ENCODE results near the gene SLC26A2. TPM values are rescaled to one million over a fixed set of nuclear protein-coding genes. Genes with fewer than 3 reads are reported as not detected.

The SLC26A2 gene
- polyA plus RNA-seq, 3 donors: 1.8 to 2.9 (median 2.1) TPM

GRCh38 chr5:149995385-149996204 lies 35.0 kb downstream of the SLC26A2 start:
- 90 to 94% (median 93%) methylated on average over 14 of the region's 14 CpGs for WGBS, 3 donors
- no peak overlapping the region for H3K27ac ChIP-seq (ENCODE audit: low read depth, low read length)

GRCh38 chr5:149996205-149996890 lies 35.8 kb downstream of the SLC26A2 start:
- WGBS, 3 donors: 86 to 90% (median 88%) methylated on average over 6 of the region's 6 CpGs
- H3K27ac ChIP-seq (ENCODE audit: low read depth, low read length): no peak overlapping the region

- 97 to 100% (median 98%) methylated on average over 3 of the region's 3 CpGs for WGBS, 3 donors
- H3K27ac ChIP-seq (ENCODE audit: low read depth, low read length): no peak overlapping the region
Measured at GRCh38 chr5:149998281-149998680, 37.7 kb downstream of the SLC26A2 start.

GRCh38 chr5:149999359-149999758 lies 38.8 kb downstream of the SLC26A2 start:
- H3K27ac ChIP-seq (ENCODE audit: low read depth, low read length): no peak overlapping the region
- 69 to 79% (median 78%) methylated on average over 3 of the region's 3 CpGs for WGBS, 3 donors

GRCh38 chr5:149999866-150000255 lies 39.3 kb downstream of the SLC26A2 start:
- peak overlapping the region; percentile 4 for H3K27ac ChIP-seq (ENCODE audit: low read depth, low read length)
- 10 to 23% (median 22%) methylated on average over 7 of the region's 7 CpGs for WGBS, 3 donors

- peak within 1 kb of the TSS; percentile 4 for H3K27ac ChIP-seq (ENCODE audit: low read depth, low read length)
- 0% methylated on average over 67 to 72 of the region's 72 CpGs for WGBS, 3 donors
Measured at GRCh38 chr5:150000256-150000989, 39.9 kb downstream of the SLC26A2 start, which contains the start of the genes HMGXB3 and TIGD6. Gene HMGXB3, plus strand, starts transcription at chr5:150000739. Its CDS starts 4,114 bp downstream, at chr5:150004853. Gene TIGD6, minus strand, starts transcription at chr5:150000654. Its CDS starts 4,306 bp downstream, at chr5:149996348.

GRCh38 chr5:150000990-150001659 lies 40.6 kb downstream of the SLC26A2 start:
- WGBS, 3 donors: 0 to 1% (median 1%) methylated on average over 42 to 44 of the region's 44 CpGs
- H3K27ac ChIP-seq (ENCODE audit: low read depth, low read length): no peak overlapping the region

GRCh38 chr5:150001660-150002486 lies 41.3 kb downstream of the SLC26A2 start:
- H3K27ac ChIP-seq (ENCODE audit: low read depth, low read length): no peak overlapping the region
- 12 to 13% (median 12%) methylated on average over 8 of the region's 8 CpGs for WGBS, 3 donors

GRCh38 chr5:150006318-150006717 lies 45.8 kb downstream of the SLC26A2 start:
- WGBS, 3 donors: 83 to 92% (median 87%) methylated on average over 4 of the region's 4 CpGs

GRCh38 chr5:150007050-150007449 lies 46.5 kb downstream of the SLC26A2 start:
- no peak overlapping the region for H3K27ac ChIP-seq (ENCODE audit: low read depth, low read length)

More at GRCh38 chr5:150006318-150006717, 45.8 kb downstream of the SLC26A2 start:
- H3K27ac ChIP-seq (ENCODE audit: low read depth, low read length): no peak overlapping the region

GRCh38 chr5:150009671-150010387 lies 49.3 kb downstream of the SLC26A2 start:
- WGBS, 3 donors: 84 to 94% (median 88%) methylated on average over 6 of the region's 6 CpGs
- H3K27ac ChIP-seq (ENCODE audit: low read depth, low read length): no peak overlapping the region

GRCh38 chr5:150013931-150014330 lies 53.4 kb downstream of the SLC26A2 start:
- no peak overlapping the region for H3K27ac ChIP-seq (ENCODE audit: low read depth, low read length)
- 95 to 98% (median 98%) methylated on average over 4 of the region's 4 CpGs for WGBS, 3 donors

- 97 to 98% (median 97%) methylated on average over 3 of the region's 3 CpGs for WGBS, 3 donors
- H3K27ac ChIP-seq (ENCODE audit: low read depth, low read length): no peak overlapping the region
Measured at GRCh38 chr5:150014456-150014855, 53.9 kb downstream of the SLC26A2 start.

- H3K27ac ChIP-seq (ENCODE audit: low read depth, low read length): no peak overlapping the region
- 91 to 98% (median 98%) methylated on average over 3 of the region's 3 CpGs for WGBS, 3 donors
Measured at GRCh38 chr5:150015415-150015814, 54.9 kb downstream of the SLC26A2 start.

- no peak overlapping the region for H3K27ac ChIP-seq (ENCODE audit: low read depth, low read length)
Measured at GRCh38 chr5:150016537-150016936, 56.0 kb downstream of the SLC26A2 start.

- no peak overlapping the region for H3K27ac ChIP-seq (ENCODE audit: low read depth, low read length)
- 63 to 87% (median 84%) methylated on average over 6 of the region's 6 CpGs for WGBS, 3 donors
Measured at GRCh38 chr5:150017226-150018005, 56.9 kb downstream of the SLC26A2 start.
